SU-DHL-6 (cell line): ENCODE data around the gene PTPN4.

Source experiments
- H2AFZ ChIP-seq: fragments of 200-600 bp; sonication (generic); 2 replicates; pipeline ENCODE4 v1.6.1; 2014; ENCODE audit warnings: low read depth, mild to moderate bottlenecking, moderate library complexity, mixed read lengths, antibody characterized with exemption, low read length; ENCODE audit not compliant: severe bottlenecking
- H3F3A ChIP-seq: fragments of 200-600 bp; shearing (Covaris generic); 2 replicates; pipeline ENCODE4 v1.6.0; 2016; ENCODE audit warnings: antibody characterized with exemption, mild to moderate bottlenecking; ENCODE audit not compliant: insufficient read depth
- H3K27ac ChIP-seq: fragments of 200-600 bp; sonication (generic); 2 replicates; pipeline ENCODE4 v1.5.1; 2016; ENCODE audit warnings: low read depth, mild to moderate bottlenecking, low read length, moderate library complexity, mixed read lengths
- H3K27me3 ChIP-seq: fragments of 200-600 bp; sonication (generic), shearing (Covaris generic); 2 replicates; pipeline ENCODE4 v1.6.0; 2014; ENCODE audit warnings: mild to moderate bottlenecking, low read length
- H3K36me3 ChIP-seq: fragments of 200-600 bp; sonication (generic); 2 replicates; pipeline ENCODE4 v1.6.1; 2014; ENCODE audit warnings: mild to moderate bottlenecking, low read length, mixed read lengths
- H3K4me2 ChIP-seq: fragments of 300-600, 200-600 bp; shearing (Covaris generic), sonication (generic); 2 replicates; pipeline ENCODE4 v1.6.0; 2014; ENCODE audit warnings: low read length, low read depth, mild to moderate bottlenecking; ENCODE audit not compliant: poor library complexity, severe bottlenecking
- H3K4me3 ChIP-seq: fragments of 200-600 bp; sonication (generic); 2 replicates; pipeline ENCODE4 v1.5.1; 2014; ENCODE audit warnings: antibody characterized with exemption, low read length, mild to moderate bottlenecking, mixed read lengths; ENCODE audit not compliant: insufficient read depth, poor library complexity, severe bottlenecking
- H3K79me2 ChIP-seq: fragments of 200-600 bp; sonication (generic); 2 replicates; pipeline ENCODE4 v1.6.1; 2014; ENCODE audit warnings: mild to moderate bottlenecking, low read length, moderate library complexity; ENCODE audit not compliant: insufficient read depth
- H3K9ac ChIP-seq: fragments of 200-600 bp; sonication (generic); 2 replicates; pipeline ENCODE4 v1.7.0; 2014; ENCODE audit warnings: mild to moderate bottlenecking, low read length
- H3K9me2 ChIP-seq: fragments of 200-600 bp; sonication (generic); replicated peaks from 2 replicates; pipeline ENCODE4 v1.6.1; 2014; ENCODE audit warnings: low read length; ENCODE audit not compliant: insufficient read depth
- H3K9me3 ChIP-seq: fragments of 200-600 bp; sonication (generic); 2 replicates; pipeline ENCODE4 v1.6.1; 2014; ENCODE audit warnings: low read length, mixed read lengths; ENCODE audit not compliant: insufficient read depth
- H4K20me1 ChIP-seq: fragments of 200-600 bp; sonication (generic); 2 replicates; pipeline ENCODE4 v1.6.1; 2014; ENCODE audit warnings: low read depth, mild to moderate bottlenecking, antibody characterized with exemption, low read length, moderate library complexity, mixed read lengths
- CTCF ChIP-seq: fragments of 200-600 bp; sonication (generic); IDR thresholded peaks from one replicate; pipeline ENCODE4 v1.5.1; 2017; ENCODE audit warnings: antibody characterized with exemption, mild to moderate bottlenecking, low read length, moderate library complexity; ENCODE audit not compliant: insufficient read depth, poor library complexity, severe bottlenecking
- EZH2phosphoT487 ChIP-seq: fragments of 200-600 bp; sonication (generic), shearing (Covaris generic); conservative IDR thresholded peaks from 2 replicates; pipeline ENCODE4 v1.6.1; 2018; ENCODE audit warnings: mild to moderate bottlenecking, antibody characterized with exemption, low read length, moderate library complexity, mixed read lengths

The PTPN4 gene

GRCh38 chr2:119941388-119941787 is 181.7 kb downstream of the PTPN4 start:
- no peak overlapping the region for H3K27ac ChIP-seq
- no peaks in the 10 kb centered on the region for H3K27me3 ChIP-seq
- no peak overlapping the region for H3K4me3 ChIP-seq
- no peaks in the 10 kb centered on the region for H3K79me2 ChIP-seq
- TF ChIP-seq CTCF (no peak), EZH2phosphoT487 (no peak)
- no peak overlapping the region for H2AFZ ChIP-seq
- H3K36me3 ChIP-seq: peaks cover 3% of the 10 kb centered on the region; the same call in 1 of the 2 replicates
- no peaks in the 10 kb centered on the region for H3K9me3 ChIP-seq
- H3F3A ChIP-seq: no peaks in the 10 kb centered on the region
- H4K20me1 ChIP-seq: no peaks in the 10 kb centered on the region
- H3K4me2 ChIP-seq: no peak overlapping the region
- H3K9me2 ChIP-seq: no peaks in the 10 kb centered on the region
- H3K9ac ChIP-seq: no peak overlapping the region

- TF ChIP-seq CTCF: no peak
- no peak overlapping the region for H3K9ac ChIP-seq
- H3K9me2 ChIP-seq: no peaks in the 10 kb centered on the region
- peaks cover 4% of the 10 kb centered on the region; the same call in 1 of the 2 replicates for H3K36me3 ChIP-seq
- no peaks in the 10 kb centered on the region for H4K20me1 ChIP-seq
- H3K79me2 ChIP-seq: no peaks in the 10 kb centered on the region
- no peak overlapping the region for H3K4me2 ChIP-seq
- no peaks in the 10 kb centered on the region for H3F3A ChIP-seq
- no peaks in the 10 kb centered on the region for H3K27me3 ChIP-seq
- no peaks in the 10 kb centered on the region for H3K9me3 ChIP-seq
- no peak overlapping the region for H3K4me3 ChIP-seq
- H3K27ac ChIP-seq: no peak overlapping the region
- H2AFZ ChIP-seq: no peak overlapping the region
These were observed 182.3 kb downstream of the PTPN4 start for GRCh38 chr2:119941981-119942513.

GRCh38 chr2:119943058-119943457 is 183.3 kb downstream of the PTPN4 start:
- Histone ChIP-seq H3K79me2 (no peaks in the 10 kb centered on the region), H3K9ac (no peak overlapping the region), H3K36me3 (peaks cover 5% of the 10 kb centered on the region; the same call in 1 of the 2 replicates)

More at GRCh38 chr2:119943058-119943457, 183.3 kb downstream of the PTPN4 start:
- H3K9me2 ChIP-seq: no peaks in the 10 kb centered on the region
- H3F3A ChIP-seq: no peaks in the 10 kb centered on the region
- H4K20me1 ChIP-seq: no peaks in the 10 kb centered on the region
- no peak overlapping the region for H2AFZ ChIP-seq
- no peaks in the 10 kb centered on the region for H3K27me3 ChIP-seq
- no peak overlapping the region for H3K27ac ChIP-seq
- TF ChIP-seq EZH2phosphoT487 (no peak), CTCF (no peak)
- H3K4me2 ChIP-seq: no peak overlapping the region
- H3K4me3 ChIP-seq: no peak overlapping the region
- H3K9me3 ChIP-seq: no peaks in the 10 kb centered on the region
